Measurements from ENCODE around the gene STN1. TPM values are rescaled to one million over a fixed set of nuclear protein-coding genes. Genes with fewer than 3 reads are reported as not detected.

STN1 gene
- total and polyA plus RNA-seq, 2 of the 8 experiments (the other 6 are each of a cell fraction or from before 2014, with no cell fraction given), result 10.1 to 12.4 TPM

- no peak overlapping the region for H3K56ac ChIP-seq (replicated peaks; ENCODE audit: insufficient read length, low read depth, low read length)
- no peaks in the 10 kb centered on the region for H3K27me3 ChIP-seq (replicated peaks in 1 of 4; ENCODE audit: control insufficient read depth in 3 of 4, extremely low read depth in 1 of 4, insufficient read depth in 3 of 4, low read length in 3 of 4)
- no peaks in the 10 kb centered on the region for H3K36me3 ChIP-seq (ENCODE audit: control insufficient read depth in 2 of 4, insufficient read depth in 4 of 4, low read length in 3 of 4)
- H4K5ac ChIP-seq (ENCODE audit: insufficient read length, low read depth, low read length), result no peak overlapping the region
- H2AFZ ChIP-seq (ENCODE audit: low read length), result no peak overlapping the region
- H3K4me1 ChIP-seq (replicated peaks in 1 of 4; ENCODE audit: control insufficient read depth in 3 of 4, insufficient read depth in 4 of 4, low read length in 3 of 4), result peaks cover 0 to 5% (median 4%) of the 10 kb centered on the region in 4 experiments; a peak in 3 of 7 replicates
- no peak overlapping the region for H4K8ac ChIP-seq (ENCODE audit: extremely low read depth, insufficient read depth, low read length)
- H3K4ac ChIP-seq (replicated peaks; ENCODE audit: insufficient read length, low read depth, low read length), result no peak overlapping the region
- H3K9me3 ChIP-seq (ENCODE audit: insufficient read depth in 2 of 2, low read depth in 1 of 2, low read length in 1 of 2), result no peaks in the 10 kb centered on the region
- H3K4me2 ChIP-seq (ENCODE audit: insufficient read depth in 1 of 2, low read depth in 2 of 2, low read length in 2 of 2), result no peak overlapping the region
- ChIA-PET CTCF (ENCODE audit: partially characterized antibody) (interaction anchor here (1.0 to 1.8 kb wide), 3 partner anchors 10 to 43 kb away, joined by 4 to 7 read pairs (median 5); no protein-coding TSS in a partner anchor), POLR2A (ENCODE audit: partially characterized antibody) (no interaction called here)
- H2BK120ac ChIP-seq (replicated peaks; ENCODE audit: low read depth, low read length), result no peak overlapping the region
- H3K79me2 ChIP-seq (ENCODE audit: control insufficient read depth in 1 of 2, insufficient read depth in 2 of 2, low read length in 2 of 2), result no peaks in the 10 kb centered on the region
- H4K20me1 ChIP-seq (replicated peaks in 1 of 2; ENCODE audit: control insufficient read depth in 1 of 2, insufficient read depth in 2 of 2, low read length in 2 of 2), result no peaks in the 10 kb centered on the region
- H3K9ac ChIP-seq (replicated peaks in 1 of 4; ENCODE audit: extremely low read depth in 1 of 4, low read depth in 3 of 4, low read length in 3 of 4), result no peak overlapping the region
- no peak overlapping the region for H2BK12ac ChIP-seq (ENCODE audit: low read depth, low read length)
- 85% methylated on average over 6 of the region's 6 CpGs; no CpG with 5 or more reads in 1 of the 2 experiments for WGBS, 2 experiments (ENCODE audit: extremely low coverage in 1 of 2, insufficient coverage in 1 of 2, insufficient read length in 1 of 2, insufficient replicate concordance in 2 of 2, low coverage in 1 of 2, low lambda C conversion rate in 2 of 2, missing lambda C conversion rate in 1 of 2)
- DNase-seq (ENCODE audit: low read depth in 1 of 2, low spot score in 2 of 2) (no peak), FAIRE-seq (no peak)
- H3K79me1 ChIP-seq (ENCODE audit: low read depth, low read length), result no peaks in the 10 kb centered on the region
- TF ChIP-seq CREB1 (IDR thresholded peaks at IDR 0.05), result no peak
- TF ChIP-seq ATF2 (IDR thresholded peaks at IDR 0.05; ENCODE audit: low read length), result no peak
- no peak for TF ChIP-seq BRCA1 (IDR thresholded peaks at IDR 0.05; ENCODE audit: low read depth, low read length)
- TF ChIP-seq MAX (IDR thresholded peaks at IDR 0.05), result no peak
- no peak for TF ChIP-seq KDM4A (IDR thresholded peaks at IDR 0.05; ENCODE audit: low read depth, low read length, severe bottlenecking)
- no peak overlapping the region for H3K18ac ChIP-seq (ENCODE audit: extremely low read depth, low read length)
- H3K23ac ChIP-seq (ENCODE audit: insufficient read length), result no peak overlapping the region
- no peak overlapping the region for H2BK15ac ChIP-seq (ENCODE audit: low read length)
- H4K91ac ChIP-seq (replicated peaks; ENCODE audit: insufficient read length, low read length), result no peak overlapping the region
- H3K14ac ChIP-seq (ENCODE audit: insufficient read length), result no peak overlapping the region
- H3K4me3 ChIP-seq (ENCODE audit: extremely low read depth in 1 of 4, insufficient read depth in 2 of 4, low read depth in 3 of 4, low read length in 4 of 4), result no peak overlapping the region
- H3K27ac ChIP-seq (ENCODE audit: low read depth, low read length), result no peak overlapping the region
- no peak overlapping the region for H2AK5ac ChIP-seq (ENCODE audit: low read depth, low read length)
- no peaks in the 10 kb centered on the region for H3K23me2 ChIP-seq (ENCODE audit: low read depth, low read length)
- no peak overlapping the region for H2BK20ac ChIP-seq (ENCODE audit: low read length)
- H2BK5ac ChIP-seq (ENCODE audit: low read depth, low read length), result no peak overlapping the region
Observed at GRCh38 chr10:103930881-103931280, 12.9 kb upstream of the STN1 start.

Measured in H1 (cell line).